ENCODE measurements around the gene CTBP2. TPM values are rescaled to one million over a fixed set of nuclear protein-coding genes. Genes with fewer than 3 reads are reported as not detected.
"Not testable (repeated sequence)": the region's sequence is repeated elsewhere in the genome, so short reads cannot be mapped to it uniquely, and the experiment has no call there.

CTBP2 gene
- total RNA-seq, 2 experiments from 2014 or later = 0.17 TPM; not detected in 1

- intact Hi-C loops (cut with DNase I, micrococcal nuclease) = loop anchor here in 1 of 2 experiments (5.0 kb wide), 1 partner anchor 528 kb away; no protein-coding TSS in a partner anchor
- Mint-ChIP-seq H3K4me3 (no peak overlapping the region), H3K27me3 (peaks cover 6% of the 10 kb centered on the region), H3K4me1 (ENCODE audit: low read depth) (peaks cover 14% of the 10 kb centered on the region), H3K9me3 (no peaks in the 10 kb centered on the region), H3K27ac (no peak overlapping the region), H3K36me3 (ENCODE audit: low read depth) (no peaks in the 10 kb centered on the region)
- no peak for DNase-seq
- ChIA-PET POLR2A (no interaction called here), CTCF (no interaction called here)
- no peak for TF ChIP-seq CTCF (IDR thresholded peaks at IDR 0.05)
- no peak for ATAC-seq (ENCODE audit: poor library complexity)
- peaks cover 0 to 4% of the 10 kb centered on the region in 2 experiments for H3K9me3 ChIP-seq (ENCODE audit: control insufficient read depth in 1 of 2, insufficient read depth in 1 of 2, low read length in 2 of 2)
- H3K27ac ChIP-seq (ENCODE audit: low read depth in 1 of 2, low read length in 2 of 2) = no peak overlapping the region
- H3K4me3 ChIP-seq (ENCODE audit: low read length) = no peak overlapping the region
- H3K36me3 ChIP-seq (ENCODE audit: insufficient read depth, low read length) = no peaks in the 10 kb centered on the region
- peaks cover 10% of the 10 kb centered on the region for H3K4me1 ChIP-seq (ENCODE audit: insufficient read depth, low read length)
- peaks cover 0 to 2% of the 10 kb centered on the region in 2 experiments for H3K27me3 ChIP-seq (ENCODE audit: control insufficient read depth in 1 of 2, insufficient read depth in 2 of 2, low read length in 2 of 2)
These were observed 99.9 kb downstream of the CTBP2 start for GRCh38 chr10:125060482-125060825.

GRCh38 chr10:125060026-125060425 lies 100.3 kb downstream of the CTBP2 start:
- no peak for DNase-seq
- Histone ChIP-seq H3K36me3 (ENCODE audit: insufficient read depth, low read length) (no peaks in the 10 kb centered on the region), H3K27ac (ENCODE audit: low read depth in 1 of 2, low read length in 2 of 2) (no peak overlapping the region), H3K4me1 (ENCODE audit: insufficient read depth, low read length) (peaks cover 6% of the 10 kb centered on the region), H3K27me3 (ENCODE audit: control insufficient read depth in 1 of 2, insufficient read depth in 2 of 2, low read length in 2 of 2) (peaks cover 0 to 2% of the 10 kb centered on the region in 2 experiments), H3K4me3 (ENCODE audit: low read length) (no peak overlapping the region), H3K9me3 (ENCODE audit: control insufficient read depth in 1 of 2, insufficient read depth in 1 of 2, low read length in 2 of 2) (peaks cover 0 to 4% of the 10 kb centered on the region in 2 experiments)
- Mint-ChIP-seq H3K9me3 (no peaks in the 10 kb centered on the region), H3K4me3 (no peak overlapping the region), H3K27ac (no peak overlapping the region), H3K4me1 (ENCODE audit: low read depth) (peaks cover 9% of the 10 kb centered on the region), H3K36me3 (ENCODE audit: low read depth) (no peaks in the 10 kb centered on the region), H3K27me3 (peaks cover 6% of the 10 kb centered on the region)
- no peak for ATAC-seq (ENCODE audit: poor library complexity)
- no peak for TF ChIP-seq CTCF (IDR thresholded peaks at IDR 0.05)
- ChIA-PET CTCF (no interaction called here), POLR2A (no interaction called here)
- intact Hi-C loops (cut with DNase I, micrococcal nuclease) = loop anchor here in 1 of 2 experiments (5.0 kb wide), 1 partner anchor 528 kb away; no protein-coding TSS in a partner anchor

GRCh38 chr10:125059348-125059747 lies 101.0 kb downstream of the CTBP2 start:
- H3K36me3 ChIP-seq (ENCODE audit: insufficient read depth, low read length); H3K4me3 ChIP-seq (ENCODE audit: low read length); H3K9me3 Mint-ChIP-seq; intact Hi-C loops (cut with DNase I, micrococcal nuclease); H3K27me3 Mint-ChIP-seq; DNase-seq; H3K4me1 Mint-ChIP-seq (ENCODE audit: low read depth); H3K27ac ChIP-seq (ENCODE audit: low read depth in 1 of 2, low read length in 2 of 2); H3K36me3 Mint-ChIP-seq (ENCODE audit: low read depth); CTCF ChIA-PET; POLR2A ChIA-PET; H3K4me3 Mint-ChIP-seq; ATAC-seq (ENCODE audit: poor library complexity); H3K27me3 ChIP-seq (ENCODE audit: control insufficient read depth in 1 of 2, insufficient read depth in 2 of 2, low read length in 2 of 2); H3K4me1 ChIP-seq (ENCODE audit: insufficient read depth, low read length); H3K27ac Mint-ChIP-seq; H3K9me3 ChIP-seq (ENCODE audit: control insufficient read depth in 1 of 2, insufficient read depth in 1 of 2, low read length in 2 of 2): not testable (repeated sequence)

All from CD4-positive, alpha-beta T cell (primary cell).